GM18870 (cell line): ENCODE results near the gene IBSP.

Experiments used
- ATAC-seq: cut with Tn5 transposase; IDR thresholded peaks from one replicate; pipeline ENCODE4 v1.9.1; 2021; ENCODE audit warnings: moderate library complexity; ENCODE audit not compliant: unreplicated experiment

Gene IBSP, protein sequence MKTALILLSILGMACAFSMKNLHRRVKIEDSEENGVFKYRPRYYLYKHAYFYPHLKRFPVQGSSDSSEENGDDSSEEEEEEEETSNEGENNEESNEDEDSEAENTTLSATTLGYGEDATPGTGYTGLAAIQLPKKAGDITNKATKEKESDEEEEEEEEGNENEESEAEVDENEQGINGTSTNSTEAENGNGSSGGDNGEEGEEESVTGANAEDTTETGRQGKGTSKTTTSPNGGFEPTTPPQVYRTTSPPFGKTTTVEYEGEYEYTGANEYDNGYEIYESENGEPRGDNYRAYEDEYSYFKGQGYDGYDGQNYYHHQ

DNA sequence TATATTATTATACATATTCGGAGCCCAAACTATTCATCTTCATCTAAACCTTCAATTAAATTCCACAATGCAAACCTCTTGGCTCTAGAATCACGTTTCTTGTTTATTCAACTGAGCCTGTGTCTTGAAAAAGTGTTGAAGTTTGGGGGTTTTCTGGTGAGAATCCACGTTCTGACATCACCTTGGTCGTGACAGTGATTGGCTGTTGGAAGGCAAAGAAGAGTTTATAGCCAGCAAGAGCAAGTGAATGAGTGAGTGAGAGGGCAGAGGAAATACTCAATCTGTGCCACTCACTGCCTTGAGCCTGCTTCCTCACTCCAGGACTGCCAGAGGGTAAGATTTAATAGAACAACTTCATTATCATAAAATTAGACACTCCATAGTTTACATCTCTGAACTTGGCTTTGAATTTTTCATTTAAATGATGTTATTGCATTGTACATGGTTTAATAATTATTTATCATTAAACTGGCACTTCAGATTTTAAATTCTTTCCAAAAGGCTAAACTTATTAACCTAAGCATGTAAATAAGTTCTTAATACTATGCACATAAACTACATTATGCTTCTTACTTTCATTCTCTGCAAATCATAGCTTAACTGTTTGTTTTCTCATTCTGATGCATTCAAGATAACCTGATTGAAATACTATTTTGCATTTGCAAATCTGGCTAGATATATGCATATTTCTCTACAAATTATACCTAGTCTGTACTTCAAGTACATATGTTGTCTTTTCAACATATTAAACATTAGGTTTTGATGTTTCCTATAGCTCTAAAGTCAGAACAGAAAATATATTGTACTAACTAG, at the start of gene IBSP:
Gene IBSP (plus strand): TSS at position 254 of the 813 bp plus-strand sequence. CDS start 2,808 bp downstream, outside the sequence.
- no peak for ATAC-seq

DNA sequence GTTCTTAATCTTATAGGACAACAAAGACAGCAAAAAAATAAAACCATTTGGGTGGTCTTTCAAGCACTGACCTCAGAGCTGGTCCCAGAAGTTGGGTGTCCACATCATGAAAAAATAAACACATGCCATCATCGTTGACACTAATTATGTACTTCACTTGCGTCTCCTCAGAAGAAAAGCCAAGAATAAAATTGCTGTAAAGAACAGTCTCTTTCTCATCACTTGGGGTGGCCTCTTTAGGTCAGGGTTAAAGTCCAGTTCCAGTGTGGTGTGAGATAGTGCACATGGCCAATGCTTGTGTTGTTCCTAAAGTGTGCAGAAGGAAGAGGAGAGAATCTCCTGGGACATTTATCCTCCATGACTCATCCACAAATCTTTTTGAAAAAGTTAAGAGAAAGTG, 49.5 kb upstream of the IBSP start:
- ATAC-seq: no peak

DNA sequence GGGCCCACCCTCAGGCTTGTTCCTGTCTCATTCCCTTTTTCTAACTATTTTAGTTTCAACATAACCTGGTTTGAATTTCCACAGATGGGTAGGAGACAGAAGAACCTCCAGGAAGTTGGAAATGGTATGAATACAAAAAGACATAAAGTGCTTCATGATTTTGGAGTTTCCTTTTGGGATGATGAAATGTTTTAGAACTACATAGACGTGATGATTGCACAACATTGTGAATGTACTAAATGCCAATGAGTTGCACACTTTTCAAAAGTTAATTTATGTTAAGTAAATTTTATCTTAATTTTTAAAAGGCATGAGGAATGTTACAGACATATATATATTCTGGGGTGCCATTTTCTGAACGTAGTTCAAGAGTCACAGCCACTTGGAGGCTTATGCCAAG, 41.1 kb upstream of the IBSP start:
- ATAC-seq: no peak

DNA sequence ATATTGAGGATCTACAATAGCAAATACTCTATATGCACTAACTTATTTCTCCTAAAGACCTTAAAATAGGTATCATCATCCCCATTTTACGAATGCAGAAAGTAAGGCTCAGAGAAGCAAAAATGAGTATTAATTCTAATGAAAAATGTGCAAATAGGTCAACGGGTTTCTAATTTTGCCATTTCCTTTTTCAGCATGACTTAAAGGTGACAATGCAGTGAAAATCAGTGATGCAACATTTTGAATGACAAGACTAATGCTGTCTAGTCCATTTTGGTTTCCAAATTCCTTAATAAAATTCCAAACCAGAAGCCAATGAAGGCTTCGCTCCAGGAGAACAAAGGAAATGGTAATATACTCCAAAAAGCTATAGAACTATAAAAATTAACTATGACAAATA, 37.0 kb upstream of the IBSP start:
- ATAC-seq: no peak

DNA sequence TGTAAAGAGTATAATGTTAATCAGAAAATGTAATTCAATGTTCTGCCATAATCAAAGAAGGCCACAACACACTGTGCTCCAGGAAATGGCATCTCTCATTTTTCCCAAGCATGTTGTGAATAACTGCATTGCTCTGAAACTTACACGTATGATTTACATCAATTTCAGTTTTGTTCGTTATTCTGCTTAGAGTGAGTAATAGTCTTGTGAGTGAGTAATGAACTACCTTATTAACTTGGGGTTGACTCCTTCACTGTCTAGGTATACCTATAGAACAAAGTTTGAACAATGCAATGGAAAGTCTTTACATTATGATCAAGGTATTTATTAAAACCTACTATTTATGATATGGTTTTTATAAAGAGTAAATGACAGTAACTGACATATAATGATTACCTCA, 17.8 kb upstream of the IBSP start:
- no peak for ATAC-seq

DNA sequence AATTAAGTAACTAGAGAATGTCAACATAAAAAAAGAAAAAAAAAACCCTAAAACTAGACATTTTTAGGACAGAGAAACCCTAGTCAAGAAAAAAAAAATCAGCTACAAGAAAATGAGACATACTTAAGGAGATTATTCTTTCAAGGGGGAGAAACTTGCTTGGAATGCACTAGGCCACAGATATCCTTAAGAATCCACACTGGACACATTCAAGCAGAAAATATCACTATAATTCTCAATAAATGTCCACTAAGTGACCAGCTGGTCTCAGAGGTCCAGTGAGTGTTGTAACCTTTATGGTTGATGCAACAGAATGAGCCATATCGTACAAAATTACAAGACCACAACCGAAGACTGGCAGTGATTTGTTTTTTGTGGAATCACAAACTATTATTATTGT, 15.6 kb upstream of the IBSP start:
- ATAC-seq: no peak

DNA sequence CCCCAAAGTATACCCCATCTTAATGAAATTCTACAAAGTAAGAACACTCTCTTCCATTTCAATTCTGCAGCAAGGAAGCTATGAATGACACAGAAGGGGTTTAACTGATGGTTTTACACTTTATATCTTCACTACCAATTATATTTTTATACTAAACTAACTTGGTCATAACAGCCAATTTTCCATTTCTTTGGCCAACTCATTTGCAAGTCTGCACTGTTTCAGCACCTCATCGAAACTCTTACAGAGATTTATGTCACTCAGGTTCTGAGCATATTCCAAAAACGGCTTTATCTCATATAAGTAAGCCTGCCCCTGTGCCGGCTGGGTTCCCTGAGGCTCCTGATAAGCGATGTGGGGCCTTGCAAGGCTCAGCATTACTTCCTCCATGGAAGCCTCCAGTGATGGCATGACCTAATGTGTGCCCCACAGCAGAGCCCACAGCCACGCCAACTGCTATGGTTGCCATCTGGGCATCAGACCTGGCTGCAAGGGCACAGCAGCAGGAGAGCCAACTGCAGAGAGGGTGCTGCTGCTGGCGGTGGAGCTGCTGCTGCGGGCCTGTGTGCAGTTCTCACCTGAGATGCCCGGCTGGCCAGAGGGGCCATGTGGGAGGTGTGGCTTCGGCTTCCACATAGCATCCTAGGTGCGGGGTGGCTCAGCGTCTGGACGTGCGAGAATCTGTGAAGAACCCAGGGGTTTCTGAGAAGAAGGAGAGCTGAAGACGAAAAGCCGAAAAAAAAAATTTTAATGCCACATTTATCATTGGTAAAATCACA, 13.4 kb upstream of the IBSP start:
- ATAC-seq: no peak

DNA sequence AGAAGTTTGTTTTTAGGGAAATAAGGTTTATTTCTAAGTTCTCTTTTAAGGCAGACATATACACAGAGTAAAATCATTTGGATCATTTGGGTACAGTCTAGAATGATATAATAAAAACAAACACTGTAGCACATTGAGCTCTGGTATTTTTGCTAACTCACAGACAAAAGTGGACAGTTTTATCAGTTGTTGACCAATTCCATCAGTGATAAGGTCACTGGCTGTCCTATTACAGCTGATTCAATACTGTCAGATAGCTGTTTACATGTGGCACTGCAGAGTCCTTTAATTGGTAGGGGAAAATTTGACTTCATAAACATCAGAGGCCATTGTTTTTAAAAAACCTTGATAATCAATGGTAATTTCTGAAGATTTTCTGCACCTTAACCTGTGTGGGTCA, 3.5 kb downstream of the IBSP start:
- no peak for ATAC-seq

DNA sequence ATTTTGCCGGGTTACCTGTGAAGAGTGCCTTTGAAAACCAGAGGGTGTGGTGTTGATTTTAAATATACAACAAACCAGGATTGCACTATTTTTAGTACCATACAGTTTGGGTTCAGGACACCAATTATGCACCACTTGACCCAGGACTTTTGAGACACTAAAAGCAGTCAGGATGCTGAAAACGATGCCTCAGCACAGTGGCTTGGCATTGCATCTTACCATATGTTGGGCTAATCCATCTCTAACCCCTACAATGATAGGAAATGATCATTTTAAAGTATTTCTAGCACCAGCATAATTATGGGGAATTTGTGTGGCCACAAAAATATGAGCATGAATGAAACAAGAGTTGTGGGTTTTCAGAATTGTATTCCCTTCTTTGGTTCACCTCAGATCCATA, 4.1 kb downstream of the IBSP start:
- no peak for ATAC-seq

DNA sequence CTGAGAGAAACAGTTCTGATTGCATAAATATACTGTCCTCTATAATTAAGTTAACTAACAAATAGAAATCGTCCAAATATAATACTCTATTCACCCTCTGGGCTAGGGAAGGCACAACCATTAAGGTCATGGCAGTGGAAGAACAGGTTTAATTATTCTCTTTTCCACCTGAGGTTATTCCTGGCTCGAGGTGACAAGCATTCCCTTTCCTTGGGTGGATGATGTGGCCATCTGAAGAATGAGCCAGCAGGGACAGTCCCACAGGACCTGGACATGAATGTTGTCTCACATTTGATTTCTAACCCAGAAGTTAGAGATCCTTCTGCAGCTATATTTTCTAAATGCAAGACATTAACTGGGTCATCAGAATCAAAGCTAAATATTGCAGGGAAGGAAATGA, 5.5 kb downstream of the IBSP start:
- no peak for ATAC-seq

DNA sequence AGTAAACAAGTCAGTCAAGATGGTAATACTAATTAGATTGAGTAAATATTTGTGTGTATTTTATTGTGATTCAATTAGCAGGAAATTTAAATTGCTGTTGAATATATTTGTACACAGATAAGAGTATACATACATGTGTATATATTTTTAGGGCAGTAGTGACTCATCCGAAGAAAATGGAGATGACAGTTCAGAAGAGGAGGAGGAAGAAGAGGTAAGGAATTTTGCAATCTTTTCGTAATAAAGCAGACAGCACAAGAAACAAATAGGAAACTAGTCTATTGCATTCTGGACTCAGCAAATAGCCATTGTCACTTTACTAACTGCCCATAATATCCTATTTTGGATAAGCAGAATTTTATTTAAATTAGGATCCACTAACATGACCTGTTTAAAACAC, 6.6 kb downstream of the IBSP start:
- ATAC-seq: no peak

DNA sequence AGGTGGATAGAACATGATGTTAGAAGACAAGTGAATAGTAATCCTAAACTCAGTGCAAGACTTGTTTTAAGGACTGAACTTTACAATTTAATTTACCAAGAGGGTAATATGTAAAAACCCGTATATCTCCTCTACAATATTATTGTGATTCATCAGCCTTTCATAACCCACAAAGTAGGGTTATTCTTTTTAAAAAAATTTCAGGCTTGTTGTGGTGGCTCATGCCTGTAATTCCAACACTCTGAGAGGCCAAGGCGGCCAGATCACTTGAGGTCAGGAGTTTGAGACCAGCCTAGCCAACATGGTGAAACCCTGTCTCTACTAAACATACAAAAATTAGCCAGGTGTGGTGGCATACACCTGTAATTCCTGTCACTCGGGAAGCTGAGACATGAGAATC, 7.2 kb downstream of the IBSP start:
- no peak for ATAC-seq

DNA sequence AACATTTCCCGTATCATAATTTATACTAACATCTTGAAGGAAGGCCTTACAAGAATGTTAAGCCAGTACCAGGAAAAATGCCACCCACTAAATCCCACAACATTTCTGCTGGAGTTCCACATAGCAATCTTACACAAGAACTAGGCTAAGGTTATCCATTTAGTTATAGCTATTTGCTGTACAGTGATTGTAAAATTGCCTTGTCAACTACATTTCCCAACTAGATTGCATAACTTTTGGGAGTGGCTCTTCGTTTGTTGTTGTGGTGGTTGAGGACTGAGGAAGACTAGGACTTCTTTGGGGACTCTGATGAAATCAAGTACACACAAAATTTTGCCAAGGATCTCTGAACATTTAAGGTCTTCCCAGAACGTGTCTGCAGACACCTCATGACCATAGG, 8.0 kb downstream of the IBSP start:
- ATAC-seq: no peak

DNA sequence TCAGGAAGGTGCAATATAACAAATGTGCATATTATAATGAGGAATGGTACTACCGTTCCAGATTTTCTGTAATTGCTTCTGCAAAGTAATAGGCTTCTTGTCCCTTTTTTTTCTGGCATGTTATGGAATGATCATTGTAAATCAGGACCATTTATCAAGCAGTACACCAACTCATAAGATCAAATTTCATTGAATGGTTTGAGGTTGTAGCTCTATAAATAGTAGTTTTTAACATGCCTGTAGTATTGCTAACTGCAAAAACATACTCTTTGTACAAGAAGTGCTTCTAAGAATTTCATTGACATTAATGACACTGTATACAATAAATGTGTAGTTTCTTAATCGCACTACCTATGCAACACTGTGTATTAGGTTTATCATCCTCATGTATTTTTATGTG, 12.6 kb downstream of the IBSP start:
- no peak for ATAC-seq

DNA sequence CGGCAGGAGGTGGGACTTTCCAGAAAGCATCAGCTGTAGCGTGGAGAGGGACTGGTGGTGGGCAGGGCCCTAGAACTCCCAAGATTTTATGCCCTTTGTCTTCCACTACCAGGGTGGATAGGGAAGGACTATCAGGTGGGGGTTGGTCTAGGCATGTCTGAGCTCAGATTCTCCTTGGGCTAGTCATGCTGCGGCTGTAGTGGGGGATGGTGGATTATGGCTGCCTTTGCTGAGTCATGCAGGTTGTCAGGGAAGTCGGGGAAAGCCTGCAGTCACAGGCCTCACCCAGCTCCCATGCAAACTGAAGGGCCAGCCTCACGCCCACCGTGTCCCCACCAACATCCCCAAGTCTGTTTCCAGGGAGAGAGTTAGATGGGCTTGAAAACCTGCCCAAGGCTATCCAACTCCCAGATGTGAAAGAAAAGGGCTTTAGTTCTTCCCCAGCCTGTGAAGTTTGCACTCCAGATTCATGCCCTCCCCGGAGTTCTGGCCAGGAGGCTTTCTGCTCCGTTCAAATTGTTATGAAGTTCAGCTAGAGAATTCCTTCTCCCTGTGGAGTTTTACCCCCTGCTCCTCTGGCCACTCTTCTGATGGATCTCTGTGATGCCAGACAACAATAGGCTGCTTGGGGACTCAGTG, 20.0 kb downstream of the IBSP start:
- ATAC-seq: no peak

DNA sequence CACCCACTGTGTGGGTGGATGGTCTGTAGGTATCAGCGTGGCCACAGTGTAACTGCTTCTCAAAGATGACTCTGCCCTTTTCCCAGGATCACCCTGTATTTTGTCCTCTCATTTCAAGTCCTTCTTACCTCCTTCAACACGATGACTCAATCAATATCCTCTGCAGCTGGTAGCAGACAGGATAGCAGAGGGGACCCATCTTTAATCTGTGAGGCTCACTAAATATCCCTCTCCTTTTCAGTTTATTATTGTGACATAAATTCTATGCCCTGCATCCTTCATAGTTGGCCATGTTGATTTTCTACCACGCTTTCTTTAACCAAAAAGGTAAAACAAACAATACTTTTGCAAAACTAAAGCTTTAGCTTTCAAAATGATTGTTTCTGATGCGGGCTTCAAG, 23.8 kb downstream of the IBSP start:
- ATAC-seq: no peak

DNA sequence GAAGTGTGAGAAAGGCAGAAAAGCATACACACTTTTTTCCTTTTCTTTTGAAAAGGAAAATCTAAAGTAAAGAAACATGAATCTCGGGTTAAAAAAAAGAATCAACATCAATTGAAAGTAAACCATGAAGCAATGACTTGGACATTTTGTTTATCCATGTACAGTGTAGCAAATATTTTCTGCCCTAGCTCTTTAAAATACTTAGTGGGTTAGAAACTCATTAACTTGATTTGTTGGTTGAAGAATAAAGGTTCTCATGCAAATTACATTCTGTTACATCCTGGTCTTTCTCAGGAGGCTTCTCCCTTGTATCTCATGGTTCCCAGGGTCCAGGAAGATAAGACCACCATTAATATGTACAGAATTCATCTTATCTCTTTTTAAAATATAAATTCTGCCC, 24.4 kb downstream of the IBSP start:
- no peak for ATAC-seq

DNA sequence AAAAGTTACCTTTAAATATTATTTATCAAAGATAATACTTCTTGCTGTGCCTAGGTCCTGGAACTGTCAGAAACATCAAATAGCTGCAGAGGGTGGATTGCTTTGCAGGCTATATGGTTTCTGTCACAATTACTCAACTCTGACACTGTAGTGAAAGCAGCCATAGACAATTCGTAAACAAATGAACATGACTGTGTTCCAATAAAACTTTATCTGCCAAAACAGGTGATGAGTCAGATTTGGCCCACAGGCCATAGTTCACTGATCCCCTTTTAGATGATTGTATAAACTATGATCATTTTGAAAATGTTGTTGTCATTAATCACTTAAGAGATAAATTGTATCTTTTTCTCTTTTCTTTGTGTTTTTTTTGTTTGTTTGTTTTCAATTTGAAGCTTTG, 25.0 kb downstream of the IBSP start:
- ATAC-seq: no peak

DNA sequence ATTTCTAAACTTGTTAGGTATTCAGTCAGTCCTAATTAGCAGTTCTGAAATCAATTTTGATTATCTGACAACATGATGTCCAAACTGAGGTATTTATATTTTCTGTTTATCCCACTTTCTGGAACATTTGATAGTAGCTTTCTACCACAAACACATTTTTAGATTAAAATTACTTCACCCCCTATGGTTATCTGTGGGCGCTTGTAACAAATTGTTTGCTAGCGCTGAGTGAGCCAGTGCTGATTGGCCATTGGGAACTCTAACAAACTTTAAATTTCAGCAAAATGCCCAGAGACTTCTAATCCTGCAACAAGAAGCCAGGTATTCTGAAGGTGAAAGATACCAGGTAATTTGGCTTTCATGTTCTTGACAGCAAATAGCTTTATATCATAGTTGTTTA, 33.3 kb downstream of the IBSP start, which contains the start of gene MEPE:
Gene MEPE (plus strand): TSS at position 301 of the 400 bp plus-strand sequence. CDS start 1,746 bp downstream, outside the sequence.
- no peak for ATAC-seq

DNA sequence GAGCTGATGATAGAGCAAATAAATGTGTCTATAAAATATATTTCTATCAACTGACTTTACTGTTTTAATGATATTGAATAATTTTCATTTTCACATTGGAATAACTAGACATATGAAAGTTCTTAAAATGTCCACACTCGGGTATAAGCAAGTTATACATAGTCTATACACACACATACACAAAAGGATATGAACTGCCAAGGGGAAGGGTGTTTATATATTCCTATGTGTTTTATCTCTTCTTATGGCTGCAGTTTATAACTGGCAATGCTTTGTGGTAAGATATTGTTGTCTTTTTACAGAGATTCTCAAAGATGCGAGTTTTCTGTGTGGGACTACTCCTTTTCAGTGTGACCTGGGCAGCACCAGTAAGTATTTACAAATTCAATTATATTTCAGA, 35.0 kb downstream of the IBSP start:
- no peak for ATAC-seq

DNA sequence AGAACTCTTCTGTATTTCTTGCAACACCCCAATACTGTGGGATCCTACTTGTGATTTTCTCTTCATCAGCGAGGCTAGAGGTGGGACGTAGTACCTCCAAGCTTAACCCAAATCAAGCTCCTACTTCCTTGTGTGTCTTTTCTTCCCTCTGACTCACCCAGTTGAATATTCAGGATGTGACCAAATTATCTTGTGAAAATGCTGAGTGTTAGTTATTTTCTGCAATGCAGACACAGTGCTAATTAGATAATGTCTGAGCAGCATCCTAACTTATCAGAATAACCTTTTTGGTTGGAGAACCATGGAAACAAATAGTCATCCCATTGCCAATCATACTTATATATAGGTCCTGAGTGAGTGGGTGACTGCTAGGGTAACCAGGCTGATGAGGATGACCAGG, 35.8 kb downstream of the IBSP start:
- ATAC-seq: no peak
